ENCODE measurements around the gene PI4KA.

DNA sequence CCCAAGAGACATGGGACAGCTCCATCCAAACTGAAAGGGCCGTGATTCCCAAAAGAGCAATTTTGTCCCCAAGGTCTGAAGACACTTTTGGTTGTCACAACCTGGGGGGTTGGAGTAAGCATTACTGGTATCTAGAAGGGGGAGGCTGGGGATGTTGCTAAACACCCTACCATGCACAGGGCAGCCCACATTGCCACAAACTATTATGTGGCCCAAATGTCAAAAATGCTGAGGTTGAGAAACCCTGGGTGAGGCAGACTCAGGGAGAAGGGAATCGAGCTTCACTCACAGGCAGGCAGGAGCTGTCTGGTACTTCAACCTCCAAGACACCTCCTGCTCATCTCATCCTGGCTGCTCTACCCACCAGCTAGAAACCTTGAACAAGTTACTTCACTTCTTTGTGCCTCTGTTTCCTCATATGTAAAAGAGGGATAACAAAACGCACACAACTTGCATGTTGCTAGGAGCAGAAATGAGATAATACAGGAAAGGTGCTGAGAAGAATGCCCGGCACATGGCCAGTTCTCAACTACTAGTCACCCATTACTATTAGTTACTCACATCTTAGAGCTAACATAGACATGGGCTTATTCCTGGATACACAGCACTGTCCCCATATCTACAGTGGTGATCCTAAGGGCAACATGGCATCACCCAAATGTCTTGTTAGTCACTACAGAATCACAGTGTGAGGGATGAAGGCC is 75.9 kb downstream of the PI4KA start:
- TF ChIP-seq, protein P1, sequence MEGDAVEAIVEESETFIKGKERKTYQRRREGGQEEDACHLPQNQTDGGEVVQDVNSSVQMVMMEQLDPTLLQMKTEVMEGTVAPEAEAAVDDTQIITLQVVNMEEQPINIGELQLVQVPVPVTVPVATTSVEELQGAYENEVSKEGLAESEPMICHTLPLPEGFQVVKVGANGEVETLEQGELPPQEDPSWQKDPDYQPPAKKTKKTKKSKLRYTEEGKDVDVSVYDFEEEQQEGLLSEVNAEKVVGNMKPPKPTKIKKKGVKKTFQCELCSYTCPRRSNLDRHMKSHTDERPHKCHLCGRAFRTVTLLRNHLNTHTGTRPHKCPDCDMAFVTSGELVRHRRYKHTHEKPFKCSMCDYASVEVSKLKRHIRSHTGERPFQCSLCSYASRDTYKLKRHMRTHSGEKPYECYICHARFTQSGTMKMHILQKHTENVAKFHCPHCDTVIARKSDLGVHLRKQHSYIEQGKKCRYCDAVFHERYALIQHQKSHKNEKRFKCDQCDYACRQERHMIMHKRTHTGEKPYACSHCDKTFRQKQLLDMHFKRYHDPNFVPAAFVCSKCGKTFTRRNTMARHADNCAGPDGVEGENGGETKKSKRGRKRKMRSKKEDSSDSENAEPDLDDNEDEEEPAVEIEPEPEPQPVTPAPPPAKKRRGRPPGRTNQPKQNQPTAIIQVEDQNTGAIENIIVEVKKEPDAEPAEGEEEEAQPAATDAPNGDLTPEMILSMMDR (IDR thresholded peaks at IDR 0.05), result no peak
- no peak for TF ChIP-seq POLR2A (IDR thresholded peaks at IDR 0.05)

Measured in right lobe of liver (tissue), 4 donors.